Measurements from ENCODE around the gene COA4.

GRCh38 chr11:73916435-73916834 is 39.8 kb upstream of the COA4 start:
- TF ChIP-seq, protein P1, sequence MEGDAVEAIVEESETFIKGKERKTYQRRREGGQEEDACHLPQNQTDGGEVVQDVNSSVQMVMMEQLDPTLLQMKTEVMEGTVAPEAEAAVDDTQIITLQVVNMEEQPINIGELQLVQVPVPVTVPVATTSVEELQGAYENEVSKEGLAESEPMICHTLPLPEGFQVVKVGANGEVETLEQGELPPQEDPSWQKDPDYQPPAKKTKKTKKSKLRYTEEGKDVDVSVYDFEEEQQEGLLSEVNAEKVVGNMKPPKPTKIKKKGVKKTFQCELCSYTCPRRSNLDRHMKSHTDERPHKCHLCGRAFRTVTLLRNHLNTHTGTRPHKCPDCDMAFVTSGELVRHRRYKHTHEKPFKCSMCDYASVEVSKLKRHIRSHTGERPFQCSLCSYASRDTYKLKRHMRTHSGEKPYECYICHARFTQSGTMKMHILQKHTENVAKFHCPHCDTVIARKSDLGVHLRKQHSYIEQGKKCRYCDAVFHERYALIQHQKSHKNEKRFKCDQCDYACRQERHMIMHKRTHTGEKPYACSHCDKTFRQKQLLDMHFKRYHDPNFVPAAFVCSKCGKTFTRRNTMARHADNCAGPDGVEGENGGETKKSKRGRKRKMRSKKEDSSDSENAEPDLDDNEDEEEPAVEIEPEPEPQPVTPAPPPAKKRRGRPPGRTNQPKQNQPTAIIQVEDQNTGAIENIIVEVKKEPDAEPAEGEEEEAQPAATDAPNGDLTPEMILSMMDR (conservative IDR thresholded peaks at IDR 0.05; ENCODE audit: low read length) = no peak
- no peak for TF ChIP-seq EZH2phosphoT487 (IDR thresholded peaks at IDR 0.05; ENCODE audit: borderline replicate concordance, low read depth, low read length)

Measured in OCI-LY7 (cell line).